Neuronal stem cell (in vitro differentiated cells): Measurements from ENCODE around the gene TNN.

ENCODE experiments used
- DNase-seq: peaks from one replicate; pipeline ENCODE4 v3.0.0-alpha.2; 2013; ENCODE audit warnings: low spot score
- H2AFZ ChIP-seq: one replicate; pipeline ENCODE4 v1.6.1; 2013; ENCODE audit warnings: mild to moderate bottlenecking, low read length, inconsistent platforms
- H2AK5ac ChIP-seq: 2 replicates; pipeline ENCODE4 v1.6.1; 2013; ENCODE audit warnings: low read depth, mild to moderate bottlenecking, inconsistent platforms, low read length, moderate library complexity, mixed read lengths
- H2BK120ac ChIP-seq: 2 replicates; pipeline ENCODE4 v1.6.1; 2013; ENCODE audit warnings: low read depth, mild to moderate bottlenecking, inconsistent platforms, low read length, moderate library complexity, mixed read lengths
- H2BK12ac ChIP-seq: one replicate; pipeline ENCODE4 v1.6.1; 2013; ENCODE audit warnings: low read length, inconsistent platforms
- H2BK15ac ChIP-seq: 2 replicates; pipeline ENCODE4 v1.6.1; 2013; ENCODE audit warnings: mild to moderate bottlenecking, low read length, inconsistent platforms, mixed read lengths
- H2BK5ac ChIP-seq: one replicate; pipeline ENCODE4 v1.6.1; 2013; ENCODE audit warnings: inconsistent platforms, mild to moderate bottlenecking, low read length, moderate library complexity
- H3K14ac ChIP-seq: one replicate; pipeline ENCODE4 v1.6.1; 2013; ENCODE audit warnings: low read length, inconsistent platforms
- H3K18ac ChIP-seq: 2 replicates; pipeline ENCODE4 v1.6.1; 2013; ENCODE audit warnings: low read length, inconsistent platforms
- H3K23ac ChIP-seq: 2 replicates; pipeline ENCODE4 v1.6.1; 2013; ENCODE audit warnings: low read depth, mild to moderate bottlenecking, mixed read lengths, low read length, inconsistent platforms; ENCODE audit not compliant: poor library complexity
- H3K27ac ChIP-seq: replicated peaks from 3 replicates; pipeline ENCODE4 v1.5.1; 2013; ENCODE audit warnings: low read length, inconsistent platforms
- H3K27me3 ChIP-seq, 3 experiments: 2 replicates each; pipeline ENCODE4 v1.6.1; 2013; ENCODE audit warnings: low read length in 3 of 3, mild to moderate bottlenecking in 2 of 3, inconsistent platforms in 1 of 3, low read depth in 1 of 3, mixed read lengths in 1 of 3, moderate library complexity in 1 of 3; ENCODE audit not compliant: control insufficient read depth in 3 of 3, insufficient read depth in 3 of 3
- H3K36me3 ChIP-seq, 2 donors: replicated peaks in 1 of 2; 2 replicates each; pipeline ENCODE4 v1.6.1; 2013; ENCODE audit warnings: low read length in 2 of 2; ENCODE audit not compliant: control insufficient read depth in 2 of 2, insufficient read depth in 2 of 2
- H3K4ac ChIP-seq: 2 replicates; pipeline ENCODE4 v1.6.1; 2013; ENCODE audit warnings: inconsistent platforms, mild to moderate bottlenecking, low read length, moderate library complexity
- H3K4me1 ChIP-seq, 2 donors: 1 replicate in 1 of 2; 2 replicates in 1 of 2; pipeline ENCODE4 v1.6.1; 2013; ENCODE audit warnings: low read length in 2 of 2, low read depth in 1 of 2; ENCODE audit not compliant: control insufficient read depth in 2 of 2, insufficient read depth in 1 of 2
- H3K4me2 ChIP-seq: one replicate; pipeline ENCODE4 v1.6.1; 2013; ENCODE audit warnings: mild to moderate bottlenecking, low read length, inconsistent platforms; ENCODE audit not compliant: insufficient read depth, poor library complexity, severe bottlenecking
- H3K4me3 ChIP-seq, 2 donors: 2 replicates each; pipeline ENCODE4 v1.5.1; 2013; ENCODE audit warnings: low read length in 2 of 2, mild to moderate bottlenecking in 2 of 2, inconsistent platforms in 1 of 2, moderate library complexity in 1 of 2
- H3K79me1 ChIP-seq: one replicate; pipeline ENCODE4 v1.6.1; 2013; ENCODE audit warnings: low read depth, mild to moderate bottlenecking, inconsistent platforms, low read length, moderate library complexity
- H3K9ac ChIP-seq: one replicate; pipeline ENCODE4 v1.6.1; 2013; ENCODE audit warnings: mild to moderate bottlenecking, low read depth, low read length, inconsistent platforms; ENCODE audit not compliant: poor library complexity
- H3K9me3 ChIP-seq, 2 donors: replicated peaks in 1 of 2; 2 replicates each; pipeline versions ENCODE3 to v1.6.1; 2013; ENCODE audit warnings: low read length in 2 of 2, mild to moderate bottlenecking in 2 of 2, inconsistent platforms in 1 of 2, low read depth in 1 of 2, mixed read lengths in 1 of 2, moderate library complexity in 1 of 2; ENCODE audit not compliant: control insufficient read depth in 2 of 2, insufficient read depth in 1 of 2
- H4K8ac ChIP-seq: one replicate; pipeline ENCODE4 v1.6.1; 2013; ENCODE audit warnings: low read depth, mild to moderate bottlenecking, inconsistent platforms, low read length, moderate library complexity
- H4K91ac ChIP-seq: one replicate; pipeline ENCODE4 v1.6.1; 2013; ENCODE audit warnings: low read length, low read depth, mild to moderate bottlenecking, inconsistent platforms; ENCODE audit not compliant: poor library complexity
- WGBS, 2 donors: extraction: QIAGEN DNeasy Blood & Tissue Kit; methylation state at CpG; one replicate each; pipeline ENCODE4 v1.1.7; 2013; ENCODE audit warnings: missing lambda C conversion rate in 2 of 2, mixed read lengths in 1 of 2; ENCODE audit not compliant: insufficient read length in 2 of 2, insufficient replicate concordance in 1 of 2; ENCODE audit errors: extremely low coverage in 2 of 2; 5-methylcytosine and 5-hydroxymethylcytosine counted together

TNN gene

DNA sequence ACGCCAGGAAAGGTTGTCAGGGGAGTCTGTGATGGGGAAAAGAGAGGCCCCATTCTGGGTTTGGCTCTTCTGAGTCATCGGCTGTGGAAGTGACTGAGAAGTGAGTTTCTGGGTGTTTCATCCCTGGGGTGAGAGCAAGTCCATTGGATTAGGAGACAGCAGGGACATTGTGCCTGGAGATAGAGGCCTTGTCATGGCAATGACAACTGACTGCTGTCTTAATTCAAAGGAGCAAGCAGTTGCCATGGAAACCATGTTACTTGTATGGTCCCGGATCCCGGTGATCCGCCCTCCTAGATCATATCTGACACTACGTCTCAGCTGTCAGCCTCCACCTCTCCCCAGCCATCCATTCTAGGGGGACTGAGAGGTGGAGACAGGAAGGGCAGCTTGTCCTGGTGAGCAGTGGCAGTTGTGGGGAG is 90.5 kb downstream of the TNN start:
- Histone ChIP-seq H3K79me1 (no peaks in the 10 kb centered on the region), H3K4me1 (peaks cover 4 to 8% of the 10 kb centered on the region in 2 donors), H2BK15ac (no peak overlapping the region), H3K9me3 (no peaks in the 10 kb centered on the region), H3K27ac (no peak overlapping the region), H3K4me2 (no peak overlapping the region), H3K27me3 (peaks cover 0 to 7% (median 0%) of the 10 kb centered on the region in 3 experiments), H3K36me3 (no peaks in the 10 kb centered on the region), H3K18ac (no peak overlapping the region), H3K14ac (no peak overlapping the region), H3K23ac (no peak overlapping the region), H2AFZ (no peak overlapping the region), H2BK120ac (no peak overlapping the region), H4K91ac (no peak overlapping the region), H2AK5ac (no peak overlapping the region), H2BK5ac (no peak overlapping the region), H2BK12ac (no peak overlapping the region), H4K8ac (no peak overlapping the region), H3K4ac (no peak overlapping the region), H3K9ac (no peak overlapping the region), H3K4me3 (no peak overlapping the region)
- no peak for DNase-seq
- WGBS, 2 donors, result no CpG with 5 or more reads among the region's 6 CpGs

DNA sequence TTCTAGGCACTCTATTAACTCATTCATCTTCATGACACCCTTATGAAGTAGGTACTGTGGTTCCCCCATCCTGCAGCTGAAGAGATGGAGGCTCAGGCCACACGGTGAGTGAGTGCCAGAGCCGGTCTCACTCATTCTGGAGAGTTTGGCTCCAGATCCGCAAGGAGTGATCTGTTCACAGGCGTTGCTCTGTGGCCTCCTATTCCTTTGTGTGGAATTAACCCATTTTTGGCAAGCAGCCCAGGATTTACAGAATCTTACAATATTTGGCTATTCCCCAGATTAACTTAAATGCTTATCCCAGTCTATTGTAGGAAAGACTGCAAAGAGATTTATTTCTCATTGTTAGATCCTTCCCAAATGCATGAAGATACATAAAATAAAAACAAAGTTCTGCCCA is 95.3 kb downstream of the TNN start:
- DNase-seq, result no peak
- Histone ChIP-seq H3K4me3 (no peak overlapping the region), H4K8ac (no peak overlapping the region), H4K91ac (no peak overlapping the region), H2BK120ac (no peak overlapping the region), H2BK15ac (no peak overlapping the region), H2BK5ac (no peak overlapping the region), H2AK5ac (no peak overlapping the region), H2BK12ac (no peak overlapping the region), H3K9ac (no peak overlapping the region), H2AFZ (no peak overlapping the region), H3K27me3 (peaks cover 0 to 7% (median 0%) of the 10 kb centered on the region in 3 experiments), H3K4ac (no peak overlapping the region), H3K79me1 (no peaks in the 10 kb centered on the region), H3K36me3 (no peaks in the 10 kb centered on the region), H3K4me1 (peaks cover 4 to 7% of the 10 kb centered on the region in 2 donors), H3K18ac (no peak overlapping the region), H3K14ac (no peak overlapping the region), H3K4me2 (no peak overlapping the region), H3K9me3 (no peaks in the 10 kb centered on the region), H3K27ac (no peak overlapping the region), H3K23ac (no peak overlapping the region)
- no CpG with 5 or more reads among the region's 4 CpGs for WGBS, 2 donors

DNA sequence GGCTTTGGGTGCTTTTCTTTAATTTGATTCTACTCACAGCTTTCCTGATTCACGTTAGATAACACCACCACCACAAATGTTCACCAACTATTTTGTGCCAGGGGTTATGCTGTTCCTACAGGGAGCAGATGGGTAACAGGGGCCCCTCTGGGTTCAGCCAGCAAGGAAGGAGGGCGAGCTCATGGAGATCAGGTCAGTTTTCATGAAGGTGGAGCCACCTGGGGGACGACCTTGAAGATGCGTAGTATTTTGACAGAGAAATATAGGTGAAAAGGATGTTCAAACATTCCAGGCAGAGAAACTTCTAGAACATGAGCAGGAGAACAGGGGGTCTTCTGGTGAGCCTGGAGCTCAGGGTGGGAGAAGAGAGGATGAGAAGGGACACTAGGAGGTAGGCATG is 96.1 kb downstream of the TNN start:
- no peak for DNase-seq
- H3K36me3 ChIP-seq, result no peaks in the 10 kb centered on the region
- no peak overlapping the region for H4K8ac ChIP-seq
- H3K9ac ChIP-seq, result no peak overlapping the region
- no peak overlapping the region for H3K14ac ChIP-seq
- no peak overlapping the region for H2BK15ac ChIP-seq
- no peaks in the 10 kb centered on the region for H3K79me1 ChIP-seq
- no peak overlapping the region for H2BK12ac ChIP-seq
- H3K23ac ChIP-seq, result no peak overlapping the region
- no peak overlapping the region for H3K18ac ChIP-seq
- H3K27ac ChIP-seq, result no peak overlapping the region
- H3K9me3 ChIP-seq, result no peaks in the 10 kb centered on the region
- no peak overlapping the region for H3K4me2 ChIP-seq
- no peak overlapping the region for H4K91ac ChIP-seq
- H3K4me3 ChIP-seq, result no peak overlapping the region
- no peak overlapping the region for H2AK5ac ChIP-seq
- H2BK120ac ChIP-seq, result no peak overlapping the region
- H3K4me1 ChIP-seq, result peaks cover 0 to 2% of the 10 kb centered on the region in 2 donors
- peak overlapping the region; percentile 13 for H2BK5ac ChIP-seq
- no peak overlapping the region for H3K4ac ChIP-seq
- peaks cover 0 to 7% (median 0%) of the 10 kb centered on the region in 3 experiments for H3K27me3 ChIP-seq
- no peak overlapping the region for H2AFZ ChIP-seq
- no CpG with 5 or more reads among the region's 4 CpGs for WGBS, 2 donors

- Histone ChIP-seq H3K4me2 (no peak overlapping the region), H3K27me3 (peaks cover 0 to 7% (median 0%) of the 10 kb centered on the region in 3 experiments), H3K9me3 (no peaks in the 10 kb centered on the region), H2BK12ac (no peak overlapping the region), H3K9ac (no peak overlapping the region), H3K23ac (no peak overlapping the region), H3K14ac (no peak overlapping the region), H3K36me3 (no peaks in the 10 kb centered on the region), H2AK5ac (no peak overlapping the region), H3K4me1 (peaks cover 0 to 2% of the 10 kb centered on the region in 2 donors), H4K91ac (no peak overlapping the region), H2AFZ (no peak overlapping the region), H3K4me3 (no peak overlapping the region), H2BK5ac (no peak overlapping the region), H3K79me1 (no peaks in the 10 kb centered on the region), H3K4ac (no peak overlapping the region), H3K18ac (no peak overlapping the region), H2BK120ac (no peak overlapping the region), H2BK15ac (no peak overlapping the region), H4K8ac (no peak overlapping the region), H3K27ac (no peak overlapping the region)
- DNase-seq, result no peak
- WGBS, 2 donors, result no CpG with 5 or more reads among the region's 2 CpGs
Measured at GRCh38 chr1:175164751-175165150, 97.1 kb downstream of the TNN start.
